HG03175 (cell line): ENCODE results near the gene EFEMP2.
"Not testable (repeated sequence)": the region's sequence is repeated elsewhere in the genome, so short reads cannot be mapped to it uniquely, and the experiment has no call there.

Source experiments
- ATAC-seq: cut with Tn5 transposase; IDR thresholded peaks from one replicate; pipeline ENCODE4 v1.9.1; 2021; ENCODE audit warnings: mild to moderate bottlenecking, moderate library complexity; ENCODE audit not compliant: unreplicated experiment

Gene EFEMP2

GRCh38 chr11:65833297-65834030, 39.1 kb downstream of the EFEMP2 start, which contains the start of gene SNX32:
TSS of gene SNX32 (plus strand) at chr11:65833963. CDS start at chr11:65834066, 103 bp downstream.
- peak; percentile 95 for ATAC-seq

DNA sequence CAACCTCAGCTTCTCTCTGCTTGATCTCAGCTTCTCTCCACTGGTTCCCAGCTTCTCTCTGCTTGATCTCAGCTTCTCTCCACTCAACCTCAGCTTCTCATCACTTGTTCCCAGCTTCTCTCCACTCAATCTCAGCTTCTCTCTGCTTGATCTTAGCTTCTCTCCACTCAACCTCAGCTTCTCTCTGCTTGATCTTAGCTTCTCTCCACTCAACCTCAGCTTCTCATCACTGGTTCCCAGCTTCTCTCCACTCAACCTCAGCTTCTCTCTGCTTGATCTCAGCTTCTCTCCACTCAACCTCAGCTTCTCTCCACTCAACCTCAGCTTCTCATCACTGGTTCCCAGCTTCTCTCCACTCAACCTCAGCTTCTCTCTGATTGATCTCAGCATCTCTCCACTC, 40.4 kb downstream of the EFEMP2 start:
- not testable (repeated sequence) for ATAC-seq

DNA sequence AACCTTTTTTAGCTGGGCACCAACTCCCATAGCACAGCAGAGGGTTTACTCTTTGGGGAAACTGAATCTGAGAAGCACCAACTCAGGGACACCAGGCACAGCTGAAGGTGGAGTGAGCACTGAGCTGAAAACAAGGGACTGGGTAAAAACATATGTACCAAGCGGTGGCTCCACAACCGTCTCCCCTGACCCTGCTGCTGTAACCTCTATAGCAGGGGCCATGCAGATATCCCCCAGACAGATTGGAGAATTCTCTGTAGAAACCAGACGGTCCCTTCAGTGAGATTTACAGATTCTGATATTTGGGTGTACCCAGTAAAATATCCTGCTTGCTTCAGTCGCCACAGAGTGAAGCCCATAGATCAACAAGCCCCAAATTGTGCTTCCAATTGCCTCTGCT, 43.1 kb downstream of the EFEMP2 start:
- no peak for ATAC-seq

GRCh38 chr11:65826984-65827735, 45.4 kb downstream of the EFEMP2 start:
- no peak for ATAC-seq

DNA sequence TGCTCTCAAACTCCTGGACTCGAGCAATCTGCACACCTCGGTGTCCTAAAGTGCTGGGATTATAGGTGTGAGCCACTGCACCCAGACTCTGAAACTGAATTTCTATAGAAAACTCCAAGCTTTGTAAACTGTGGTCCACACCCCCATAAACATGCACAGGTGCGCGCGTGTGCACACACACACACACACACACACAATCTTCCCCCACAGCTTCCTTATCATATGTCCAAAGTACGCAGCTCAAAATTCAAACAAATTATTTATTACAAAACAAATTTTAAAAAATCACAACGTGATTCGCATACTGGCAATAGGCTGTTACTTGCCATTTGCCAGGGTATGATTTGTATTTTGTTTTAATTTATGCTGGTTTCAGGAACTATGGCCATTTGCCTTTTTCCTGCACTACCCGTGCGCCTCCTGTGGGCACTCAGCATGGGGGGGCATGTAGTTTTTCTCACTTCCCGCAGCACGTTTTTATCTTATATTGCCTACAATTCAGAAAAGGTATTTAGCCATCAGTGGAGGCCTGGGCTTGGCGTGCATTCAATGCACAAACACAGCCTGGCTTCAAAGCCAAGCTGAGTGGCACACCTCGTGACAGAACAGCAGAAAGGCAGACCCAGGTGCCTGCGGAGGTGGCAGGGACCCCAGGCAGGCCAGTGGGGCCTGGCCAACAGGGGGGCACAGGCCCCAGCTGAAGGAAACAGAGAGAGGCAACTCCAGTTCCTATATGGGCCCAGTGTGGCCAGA, 49.6 kb downstream of the EFEMP2 start:
- no peak for ATAC-seq

- ATAC-seq, result no peak
These were observed 51.5 kb downstream of the EFEMP2 start for GRCh38 chr11:65821107-65821506.

DNA sequence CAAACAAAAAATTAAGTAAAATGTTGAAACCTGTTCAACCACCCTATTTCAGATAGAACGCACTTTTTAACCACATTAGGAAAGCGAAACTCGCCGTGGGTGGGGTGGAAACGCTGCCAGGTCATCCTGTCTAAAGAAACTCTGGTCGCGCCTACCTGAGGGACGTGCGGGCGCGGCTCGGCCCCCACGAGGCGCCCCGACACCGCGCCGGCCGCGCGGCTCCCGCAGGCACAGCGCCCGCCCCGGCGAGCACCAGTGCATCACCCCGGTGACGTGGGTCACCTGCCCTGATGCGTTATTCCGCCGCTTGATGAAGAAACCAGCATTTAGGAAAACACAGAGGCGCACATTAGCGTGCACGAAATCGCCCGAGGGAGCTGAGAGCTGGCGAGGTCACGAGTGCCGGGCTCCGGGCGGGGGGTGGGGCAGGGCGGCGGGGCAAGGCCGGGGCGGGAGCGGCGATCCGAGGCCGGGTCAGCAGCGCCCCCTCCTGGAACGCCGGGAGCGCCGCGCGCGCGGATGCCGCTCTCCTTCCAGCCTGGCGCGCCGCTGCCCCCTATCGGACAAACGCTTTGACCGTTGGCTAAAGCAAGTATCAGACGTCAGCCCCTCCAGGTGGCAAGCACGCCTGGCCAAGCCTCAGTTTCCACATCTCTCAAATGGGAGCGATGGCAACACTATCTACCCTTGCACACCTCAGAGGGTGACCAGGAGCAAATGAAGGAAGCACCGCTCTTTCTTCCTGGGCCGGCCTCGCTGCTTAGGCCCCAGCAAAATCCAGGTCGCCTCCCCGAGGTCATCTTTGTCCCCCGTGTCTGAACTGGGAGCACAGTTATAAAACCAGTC, 54.5 kb downstream of the EFEMP2 start:
- ATAC-seq, result peak; percentile 72

GRCh38 chr11:65817312-65817834, 55.2 kb downstream of the EFEMP2 start:
- no peak for ATAC-seq

DNA sequence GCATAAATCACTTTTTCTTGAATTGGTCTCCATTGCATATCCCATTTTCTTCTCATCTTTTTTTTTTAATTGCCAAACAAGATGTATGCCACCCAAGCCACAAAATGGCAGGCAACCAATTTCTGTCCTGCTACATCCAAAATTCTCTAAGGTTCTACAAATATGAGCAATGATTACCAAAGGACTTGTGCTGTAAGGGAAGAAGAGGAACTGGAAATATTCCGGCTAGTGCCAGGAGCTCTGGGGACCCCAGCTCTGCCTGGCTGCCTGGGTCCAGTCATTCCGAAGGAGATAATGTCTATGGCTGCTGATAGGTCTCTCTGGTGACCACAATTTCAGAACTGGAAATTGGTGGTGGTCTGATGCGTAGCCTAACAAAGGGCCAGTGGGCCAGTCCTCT, 55.9 kb downstream of the EFEMP2 start:
- no peak for ATAC-seq
